ENCODE results near the gene HLCS. TPM values are rescaled to one million over a fixed set of nuclear protein-coding genes. Genes with fewer than 3 reads are reported as not detected.

The HLCS gene
- total and polyA plus RNA-seq, 2 donors (not counting 1 experiment from before 2014, with no cell fraction given): 23.1 to 40.0 TPM

GRCh38 chr21:36981049-36981391 is 14.6 kb upstream of the HLCS start:
- H2AFZ ChIP-seq (ENCODE audit: low read length): peak overlapping the region; percentile 60
- peak overlapping the region; percentile 80 for H3K4me2 ChIP-seq (ENCODE audit: extremely low read depth, insufficient read depth, low read length)
- H3K4me3 ChIP-seq (replicated peaks in 1 of 4; ENCODE audit: control extremely low read depth in 1 of 4, insufficient read depth in 1 of 4, low read depth in 3 of 4, low read length in 4 of 4): peak overlapping the region in 2 of 4 experiments; percentile 19 to 49
- H4K20me1 ChIP-seq (ENCODE audit: control insufficient read depth, extremely low read depth, insufficient read depth, low read length): no peaks in the 10 kb centered on the region
- no peaks in the 10 kb centered on the region for H3K36me3 ChIP-seq (ENCODE audit: control insufficient read depth, insufficient read depth, low read length)
- H3K9me3 ChIP-seq (ENCODE audit: control insufficient read depth, insufficient read depth, low read depth, low read length): no peaks in the 10 kb centered on the region
- peaks cover 2% of the 10 kb centered on the region for H3K4me1 ChIP-seq (ENCODE audit: control insufficient read depth, extremely low read depth, insufficient read depth, low read length)
- no peaks in the 10 kb centered on the region for H3K79me2 ChIP-seq (ENCODE audit: control insufficient read depth, insufficient read depth, low read length)
- no peak overlapping the region for H3K9ac ChIP-seq (ENCODE audit: insufficient read depth, low read length)
- H3K27me3 ChIP-seq (ENCODE audit: control insufficient read depth, insufficient read depth, low read length): no peaks in the 10 kb centered on the region
- H3K27ac ChIP-seq (ENCODE audit: insufficient read depth, low read length): no peak overlapping the region
- TF ChIP-seq EZH2 (IDR thresholded peaks at IDR 0.05; ENCODE audit: low read length, missing control alignments) (no peak), CTCF (conservative IDR thresholded peaks at IDR 0.05 in 1 of 2, IDR thresholded peaks at IDR 0.05 in 1 of 2; ENCODE audit: low read depth in 1 of 2, low read length in 2 of 2) (no peak)
- no peak for DNase-seq (ENCODE audit: low read depth in 2 of 2)

DNA sequence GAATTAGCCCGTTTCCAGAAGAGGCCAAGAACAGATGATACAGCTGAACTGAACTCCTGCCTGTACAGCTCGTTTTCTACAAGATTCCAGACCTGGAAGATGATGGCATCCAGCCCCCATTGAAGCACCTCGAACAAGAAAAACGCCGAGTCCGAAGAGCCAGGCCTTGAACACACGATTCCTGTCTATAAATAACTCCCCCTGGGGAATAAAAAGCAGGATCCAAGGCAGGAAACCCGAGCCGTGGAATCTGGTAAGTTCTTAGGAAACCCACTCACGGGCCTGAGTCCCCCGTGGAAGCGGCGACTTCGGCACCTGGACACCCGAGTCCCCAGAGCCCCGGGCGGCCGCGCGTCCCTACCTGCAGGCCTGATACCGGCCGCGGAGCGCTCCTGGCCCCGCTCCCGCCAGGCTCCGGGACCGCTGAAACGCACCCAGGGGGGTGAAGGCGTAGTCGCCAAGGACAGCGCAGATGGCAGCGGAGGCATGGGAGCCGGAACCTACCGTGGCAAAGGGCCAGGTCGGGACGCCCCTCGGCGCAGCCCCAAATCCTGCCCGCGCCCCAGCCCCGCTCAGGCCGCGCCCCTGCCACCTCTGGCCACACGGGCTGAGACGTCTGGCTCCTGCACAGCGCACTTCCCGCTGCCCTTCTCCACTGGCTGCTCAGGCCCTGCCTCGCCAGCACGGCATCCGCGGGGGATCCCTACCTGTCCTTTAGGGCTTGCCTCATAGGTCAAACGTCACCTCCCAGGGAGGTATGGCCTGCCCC is 14.0 kb upstream of the HLCS start:
- peak overlapping the region; percentile 18 to 49 (median 28) for H3K4me3 ChIP-seq (replicated peaks in 1 of 4; ENCODE audit: control extremely low read depth in 1 of 4, insufficient read depth in 1 of 4, low read depth in 3 of 4, low read length in 4 of 4)
- peak overlapping the region; percentile 18 for H3K9ac ChIP-seq (ENCODE audit: insufficient read depth, low read length)
- no peaks in the 10 kb centered on the region for H3K9me3 ChIP-seq (ENCODE audit: control insufficient read depth, insufficient read depth, low read depth, low read length)
- no peaks in the 10 kb centered on the region for H3K79me2 ChIP-seq (ENCODE audit: control insufficient read depth, insufficient read depth, low read length)
- H3K27me3 ChIP-seq (ENCODE audit: control insufficient read depth, insufficient read depth, low read length): no peaks in the 10 kb centered on the region
- H2AFZ ChIP-seq (ENCODE audit: low read length): peak overlapping the region; percentile 60
- peak in 1 of 2 donors; percentile 11 for DNase-seq (ENCODE audit: low read depth in 2 of 2)
- peaks cover 2% of the 10 kb centered on the region for H3K4me1 ChIP-seq (ENCODE audit: control insufficient read depth, extremely low read depth, insufficient read depth, low read length)
- H3K27ac ChIP-seq (ENCODE audit: insufficient read depth, low read length): no peak overlapping the region
- H3K36me3 ChIP-seq (ENCODE audit: control insufficient read depth, insufficient read depth, low read length): no peaks in the 10 kb centered on the region
- no peaks in the 10 kb centered on the region for H4K20me1 ChIP-seq (ENCODE audit: control insufficient read depth, extremely low read depth, insufficient read depth, low read length)
- peak overlapping the region; percentile 80 for H3K4me2 ChIP-seq (ENCODE audit: extremely low read depth, insufficient read depth, low read length)
- no peak for TF ChIP-seq EZH2 (IDR thresholded peaks at IDR 0.05; ENCODE audit: low read length, missing control alignments)
- TF ChIP-seq CTCF (conservative IDR thresholded peaks at IDR 0.05 in 1 of 2, IDR thresholded peaks at IDR 0.05 in 1 of 2; ENCODE audit: low read depth in 1 of 2, low read length in 2 of 2): no peak

- Histone ChIP-seq H2AFZ (ENCODE audit: low read length) (no peak overlapping the region), H3K9ac (ENCODE audit: insufficient read depth, low read length) (no peak overlapping the region), H4K20me1 (ENCODE audit: control insufficient read depth, extremely low read depth, insufficient read depth, low read length) (no peaks in the 10 kb centered on the region), H3K27me3 (ENCODE audit: control insufficient read depth, insufficient read depth, low read length) (no peaks in the 10 kb centered on the region), H3K79me2 (ENCODE audit: control insufficient read depth, insufficient read depth, low read length) (no peaks in the 10 kb centered on the region), H3K4me3 (replicated peaks in 1 of 4; ENCODE audit: control extremely low read depth in 1 of 4, insufficient read depth in 1 of 4, low read depth in 3 of 4, low read length in 4 of 4) (no peak overlapping the region), H3K36me3 (ENCODE audit: control insufficient read depth, insufficient read depth, low read length) (no peaks in the 10 kb centered on the region), H3K4me2 (ENCODE audit: extremely low read depth, insufficient read depth, low read length) (peak overlapping the region; percentile 52), H3K4me1 (ENCODE audit: control insufficient read depth, extremely low read depth, insufficient read depth, low read length) (peaks cover 2% of the 10 kb centered on the region), H3K9me3 (ENCODE audit: control insufficient read depth, insufficient read depth, low read depth, low read length) (no peaks in the 10 kb centered on the region), H3K27ac (ENCODE audit: insufficient read depth, low read length) (no peak overlapping the region)
- DNase-seq (ENCODE audit: low read depth in 2 of 2): peak; percentile 73 to 81
- TF ChIP-seq CTCF (conservative IDR thresholded peaks at IDR 0.05 in 1 of 2, IDR thresholded peaks at IDR 0.05 in 1 of 2; ENCODE audit: low read depth in 1 of 2, low read length in 2 of 2): peak; percentile 66
- TF ChIP-seq EZH2 (IDR thresholded peaks at IDR 0.05; ENCODE audit: low read length, missing control alignments): no peak
Observed at GRCh38 chr21:36976882-36977651, 10.6 kb upstream of the HLCS start.
